H1 (cell line): ENCODE results near the gene GRK5. TPM values are rescaled to one million over a fixed set of nuclear protein-coding genes. Genes with fewer than 3 reads are reported as not detected.

Source experiments
- CTCF ChIA-PET: fragments of 300-600 bp; sonication (Branson Sonifier 250); formaldehyde crosslinking; loops from one replicate; lab custom pipeline; 2021; ENCODE audit not compliant: partially characterized antibody; lab: Charles Lee
- POLR2A ChIA-PET: fragments of 300-600 bp; sonication (Branson Sonifier 250); formaldehyde crosslinking; loops from one replicate; lab custom pipeline; 2021; ENCODE audit warnings: inconsistent platforms; ENCODE audit not compliant: partially characterized antibody; lab: Charles Lee
- DNase-seq, 2 experiments: peaks; one replicate each; pipeline versions ENCODE4 v3.0.0 to v3.0.0-alpha.2; 2010 to 2022; ENCODE audit warnings: low spot score in 2 of 2, low read depth in 1 of 2, mixed read lengths in 1 of 2
- FAIRE-seq: peaks from 2 replicates; lab custom pipeline; 2011; peaks lifted over from hg19 to GRCh38; lab: Jason Lieb, UNC
- H2AFZ ChIP-seq: 2 replicates; pipeline ENCODE4 v1.8.1; 2012; ENCODE audit warnings: low read length, inconsistent platforms
- H2AK5ac ChIP-seq: 2 replicates; pipeline ENCODE4 v1.6.1; 2013; ENCODE audit warnings: low read depth, low read length
- H2BK120ac ChIP-seq: replicated peaks from 2 replicates; pipeline ENCODE3; 2013; ENCODE audit warnings: low read depth, low read length, inconsistent platforms
- H2BK12ac ChIP-seq: 2 replicates; pipeline ENCODE4 v1.6.1; 2013; ENCODE audit warnings: low read depth, low read length
- H2BK15ac ChIP-seq: 2 replicates; pipeline ENCODE4 v1.6.1; 2013; ENCODE audit warnings: low read length
- H2BK20ac ChIP-seq: 2 replicates; pipeline ENCODE4 v1.6.1; 2013; ENCODE audit warnings: low read length
- H2BK5ac ChIP-seq: 2 replicates; pipeline ENCODE4 v1.6.1; 2013; ENCODE audit warnings: low read depth, low read length
- H3K14ac ChIP-seq: 2 replicates; pipeline ENCODE4 v1.6.1; 2013; ENCODE audit warnings: inconsistent platforms; ENCODE audit not compliant: insufficient read length
- H3K18ac ChIP-seq: 2 replicates; pipeline ENCODE4 v1.6.1; 2013; ENCODE audit warnings: low read length; ENCODE audit errors: extremely low read depth
- H3K23ac ChIP-seq: 2 replicates; pipeline ENCODE4 v1.6.1; 2013; ENCODE audit warnings: inconsistent platforms; ENCODE audit not compliant: insufficient read length
- H3K23me2 ChIP-seq: 2 replicates; pipeline ENCODE4 v1.6.1; 2013; ENCODE audit warnings: low read depth, low read length
- H3K27ac ChIP-seq: 2 replicates; pipeline ENCODE4 v1.6.1; 2011; ENCODE audit warnings: low read depth, low read length, inconsistent platforms
- H3K27me3 ChIP-seq, 4 experiments: replicated peaks in 1 of 4; 1 replicate in 1 of 4; 2 replicates in 3 of 4; pipeline versions ENCODE4 v1.6.1 to v1.8.1; 2011 to 2013; ENCODE audit warnings: low read length in 3 of 4, mild to moderate bottlenecking in 3 of 4, inconsistent platforms in 2 of 4, mixed read lengths in 2 of 4, moderate library complexity in 1 of 4; ENCODE audit not compliant: control insufficient read depth in 3 of 4, insufficient read depth in 3 of 4; ENCODE audit errors: extremely low read depth in 1 of 4
- H3K36me3 ChIP-seq, 4 experiments: 2 replicates each; pipeline versions ENCODE4 v1.6.1 to v1.8.1; 2011 to 2013; ENCODE audit warnings: mild to moderate bottlenecking in 4 of 4, low read length in 3 of 4, moderate library complexity in 2 of 4, control low read depth in 1 of 4, inconsistent platforms in 1 of 4; ENCODE audit not compliant: insufficient read depth in 4 of 4, control insufficient read depth in 2 of 4
- H3K4ac ChIP-seq: replicated peaks from 2 replicates; pipeline ENCODE3; 2013; ENCODE audit warnings: low read length, low read depth, mixed read lengths, inconsistent platforms; ENCODE audit not compliant: insufficient read length
- H3K4me1 ChIP-seq, 4 experiments: replicated peaks in 1 of 4; 1 replicate in 1 of 4; 2 replicates in 3 of 4; pipeline versions ENCODE4 v1.6.1 to v1.8.1; 2011 to 2013; ENCODE audit warnings: low read length in 3 of 4, inconsistent platforms in 2 of 4, mixed read lengths in 1 of 4; ENCODE audit not compliant: insufficient read depth in 4 of 4, control insufficient read depth in 3 of 4
- H3K4me2 ChIP-seq, 2 experiments: 2 replicates each; pipeline versions ENCODE4 v1.6.1 to v1.8.1; 2011 to 2013; ENCODE audit warnings: low read depth in 2 of 2, low read length in 2 of 2, control low read depth in 1 of 2, inconsistent platforms in 1 of 2, mild to moderate bottlenecking in 1 of 2; ENCODE audit not compliant: insufficient read depth in 1 of 2
- H3K4me3 ChIP-seq, 4 experiments: fragments of 200-600, 300-600 bp in 1 of 4; sonication (generic), shearing (Covaris generic), sonication (Bioruptor Twin) in 1 of 4; 2 replicates each; pipeline versions ENCODE4 v1.5.1 to v1.8.1; 2011 to 2016; ENCODE audit warnings: low read length in 4 of 4, low read depth in 3 of 4, control low read depth in 2 of 4, inconsistent platforms in 2 of 4, mild to moderate bottlenecking in 2 of 4, mixed read lengths in 1 of 4, moderate library complexity in 1 of 4; ENCODE audit not compliant: insufficient read depth in 2 of 4; ENCODE audit errors: extremely low read depth in 1 of 4
- H3K56ac ChIP-seq: replicated peaks from 2 replicates; pipeline ENCODE3; 2013; ENCODE audit warnings: low read depth, mild to moderate bottlenecking, mixed read lengths, low read length, inconsistent platforms; ENCODE audit not compliant: insufficient read length
- H3K79me1 ChIP-seq: 2 replicates; pipeline ENCODE4 v1.6.1; 2013; ENCODE audit warnings: low read depth, low read length, control low read depth
- H3K79me2 ChIP-seq, 2 experiments: 2 replicates each; pipeline versions ENCODE4 v1.6.1 to v1.8.1; 2012 to 2013; ENCODE audit warnings: low read length in 2 of 2, mild to moderate bottlenecking in 2 of 2, inconsistent platforms in 1 of 2; ENCODE audit not compliant: insufficient read depth in 2 of 2, control insufficient read depth in 1 of 2
- H3K9ac ChIP-seq, 4 experiments: replicated peaks in 1 of 4; 1 replicate in 1 of 4; 2 replicates in 3 of 4; pipeline versions ENCODE4 v1.6.1 to v1.8.1; 2011 to 2013; ENCODE audit warnings: low read depth in 3 of 4, low read length in 3 of 4, control low read depth in 2 of 4, mild to moderate bottlenecking in 2 of 4, moderate library complexity in 2 of 4, inconsistent platforms in 1 of 4; ENCODE audit errors: extremely low read depth in 1 of 4
- H3K9me3 ChIP-seq, 2 experiments: 2 replicates each; pipeline versions ENCODE4 v1.6.1 to v1.8.1; 2012 to 2013; ENCODE audit warnings: mild to moderate bottlenecking in 2 of 2, moderate library complexity in 2 of 2, control low read depth in 1 of 2, inconsistent platforms in 1 of 2, low read depth in 1 of 2, low read length in 1 of 2, mixed read lengths in 1 of 2; ENCODE audit not compliant: insufficient read depth in 2 of 2
- H4K20me1 ChIP-seq, 2 experiments: replicated peaks in 1 of 2; 2 replicates each; pipeline versions ENCODE3 to v1.8.1; 2011 to 2013; ENCODE audit warnings: inconsistent platforms in 2 of 2, low read length in 2 of 2, mild to moderate bottlenecking in 1 of 2; ENCODE audit not compliant: insufficient read depth in 2 of 2, control insufficient read depth in 1 of 2
- H4K5ac ChIP-seq: 2 replicates; pipeline ENCODE4 v1.6.1; 2013; ENCODE audit warnings: low read length, low read depth, mixed read lengths, inconsistent platforms; ENCODE audit not compliant: insufficient read length
- H4K8ac ChIP-seq: 2 replicates; pipeline ENCODE4 v1.8.0; 2013; ENCODE audit warnings: mild to moderate bottlenecking, moderate library complexity, low read length, inconsistent platforms; ENCODE audit not compliant: insufficient read depth; ENCODE audit errors: extremely low read depth
- H4K91ac ChIP-seq: replicated peaks from 2 replicates; pipeline ENCODE3; 2013; ENCODE audit warnings: low read length, mixed read lengths, inconsistent platforms; ENCODE audit not compliant: insufficient read length
- BACH1 ChIP-seq: IDR thresholded peaks from 2 replicates; pipeline ENCODE4 v1.6.1; 2012; ENCODE audit warnings: low read length, improper control_type of control experiment
- EGR1 ChIP-seq: IDR thresholded peaks from 2 replicates; pipeline ENCODE4 v1.6.1; 2011; ENCODE audit warnings: low read depth, low read length, borderline replicate concordance
- EP300 ChIP-seq, 2 experiments: IDR thresholded peaks; 1 replicate in 1 of 2; 2 replicates in 1 of 2; pipeline ENCODE4 v1.6.1; 2011 to 2012; ENCODE audit warnings: low read depth in 2 of 2, low read length in 2 of 2, mild to moderate bottlenecking in 2 of 2, borderline replicate concordance in 1 of 2, inconsistent platforms in 1 of 2, moderate library complexity in 1 of 2
- GTF2F1 ChIP-seq: IDR thresholded peaks from 2 replicates; pipeline ENCODE4 v1.6.1; 2012; ENCODE audit warnings: low read depth, low read length, improper control_type of control experiment, borderline replicate concordance
- HDAC6 ChIP-seq: IDR thresholded peaks from one replicate; pipeline ENCODE4 v1.7.1; 2012; ENCODE audit warnings: low read depth, mild to moderate bottlenecking, inconsistent platforms, low read length, moderate library complexity
- JUND ChIP-seq: IDR thresholded peaks from 2 replicates; pipeline ENCODE4 v1.6.1; 2011; ENCODE audit warnings: mild to moderate bottlenecking, improper control_type of control experiment, low read length
- KDM5A ChIP-seq: fragments of 200-600 bp; IDR thresholded peaks from 2 replicates; pipeline ENCODE4 v1.7.1; 2012; ENCODE audit warnings: mild to moderate bottlenecking, low read length, inconsistent platforms, mixed read lengths
- POU5F1 ChIP-seq: IDR thresholded peaks from 2 replicates; pipeline ENCODE4 v1.6.1; 2011; ENCODE audit warnings: low read depth, mild to moderate bottlenecking, low read length, moderate library complexity
- RFX5 ChIP-seq: IDR thresholded peaks from 2 replicates; pipeline ENCODE4 v1.6.1; 2011; ENCODE audit warnings: low read depth, low read length, improper control_type of control experiment, borderline replicate concordance
- RNF2 ChIP-seq: fragments of 200-900, 300-1000 bp; sonication (generic); IDR thresholded peaks from 2 replicates; pipeline ENCODE4 v1.7.1; 2016; ENCODE audit warnings: borderline replicate concordance, low read depth, mild to moderate bottlenecking, antibody characterized with exemption, low read length; ENCODE audit not compliant: poor library complexity, severe bottlenecking; ENCODE audit errors: missing control alignments
- TBP ChIP-seq: IDR thresholded peaks from 2 replicates; pipeline ENCODE4 v1.6.1; 2011; ENCODE audit warnings: low read depth, low read length, improper control_type of control experiment
- WGBS, 2 experiments: shearing (Covaris generic) in 1 of 2; methylation state at CpG; one replicate each; pipeline versions ENCODE4 v1.1.6 to v1.1.7; 2013 to 2015; ENCODE audit warnings: low lambda C conversion rate in 2 of 2, mixed read lengths in 2 of 2, inconsistent platforms in 1 of 2, low coverage in 1 of 2, missing lambda C conversion rate in 1 of 2; ENCODE audit not compliant: insufficient replicate concordance in 2 of 2, insufficient coverage in 1 of 2, insufficient read length in 1 of 2; ENCODE audit errors: extremely low coverage in 1 of 2, missing lambda C conversion rate in 1 of 2; 5-methylcytosine and 5-hydroxymethylcytosine counted together
- polyA plus RNA-seq, 7 experiments: library from polyadenylated mRNA; depleted of rRNA in 3 of 7; stranded (reverse) in 5 of 7; unstranded in 2 of 7; fragments of >200 nt in 5 of 7; fragments of 200-250 nt in 2 of 7; gene quantifications; 1 replicate in 5 of 7; 2 replicates in 1 of 7; 4 replicates in 1 of 7; pipeline versions ENCODE4 v1.2.1 to v1.2.3, GENCODE V29; 2011 to 2013; ENCODE audit warnings: missing spikeins in 2 of 7, mixed read lengths in 2 of 7
- total RNA-seq: library from RNA; stranded (reverse); fragmentation: NEBNext Ultra II Directional; extraction: Animal tissue kit (Norgen Biotek cat#: 25700); gene quantifications from 2 replicates; pipeline ENCODE4 v1.2.1, GENCODE V29; 2021
- TF ChIP-seq, protein P1 (sequence below): IDR thresholded peaks from 2 replicates; pipeline ENCODE4 v1.6.1; 2011; ENCODE audit warnings: low read length, improper control_type of control experiment
- TF ChIP-seq, protein P2 (sequence below): IDR thresholded peaks from 2 replicates; pipeline ENCODE4 v1.6.1; 2012; ENCODE audit warnings: inconsistent platforms

The GRK5 gene
- total and polyA plus RNA-seq, 2 of the 8 experiments (the other 6 are each of a cell fraction or from before 2014, with no cell fraction given), result 0.54 to 2.5 TPM

DNA sequence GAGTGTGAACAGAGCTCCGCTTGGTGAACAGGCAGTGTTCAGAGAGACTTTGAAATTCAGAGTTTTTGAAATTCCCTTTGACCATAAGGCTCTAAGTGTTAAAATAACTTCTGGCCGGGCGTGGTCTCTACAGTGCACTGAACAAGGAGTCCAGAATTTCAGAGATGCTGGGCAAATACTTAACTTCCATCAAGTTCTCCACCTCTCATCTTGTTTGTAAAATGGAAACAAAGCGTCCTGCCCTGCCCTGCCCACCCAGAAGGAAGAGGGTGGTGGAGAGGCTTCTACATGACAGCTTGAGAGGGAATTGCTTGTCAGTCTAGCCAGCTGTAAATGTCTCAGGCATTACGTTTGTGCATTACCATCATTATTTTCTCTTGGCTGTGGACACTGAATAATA lies 232.6 kb downstream of the GRK5 start:
- no peak overlapping the region for H2BK15ac ChIP-seq
- H4K5ac ChIP-seq, result no peak overlapping the region
- no peak overlapping the region for H2BK5ac ChIP-seq
- no peaks in the 10 kb centered on the region for H3K23me2 ChIP-seq
- no peaks in the 10 kb centered on the region for H3K79me2 ChIP-seq
- DNase-seq (no peak), FAIRE-seq (no peak)
- H3K36me3 ChIP-seq, result no peaks in the 10 kb centered on the region
- H3K27ac ChIP-seq, result no peak overlapping the region
- no peak overlapping the region for H2BK20ac ChIP-seq
- H3K79me1 ChIP-seq, result no peaks in the 10 kb centered on the region
- no peaks in the 10 kb centered on the region for H3K27me3 ChIP-seq
- no peak overlapping the region for H3K56ac ChIP-seq
- peaks cover under 1 to 16% of the 10 kb centered on the region in 2 experiments; a peak in 1 of 4 replicates for H3K9me3 ChIP-seq
- H2BK12ac ChIP-seq, result no peak overlapping the region
- H3K4me3 ChIP-seq, result no peak overlapping the region
- no peak overlapping the region for H3K9ac ChIP-seq
- ChIA-PET CTCF (interaction anchor here (1.2 to 3.0 kb wide), 5 partner anchors 9 to 241 kb away, joined by 4 to 15 read pairs (median 4); no protein-coding TSS in a partner anchor), POLR2A (interaction anchor here (1.4 kb wide), 1 partner anchor 261 kb away, joined by 3 read pairs; the partner anchor contains the start of gene PRDX3)
- H3K14ac ChIP-seq, result no peak overlapping the region
- no peak overlapping the region for H3K4ac ChIP-seq
- no peak overlapping the region for H3K23ac ChIP-seq
- H2AFZ ChIP-seq, result no peak overlapping the region
- H3K4me2 ChIP-seq, result no peak overlapping the region
- WGBS, 2 experiments, result 78% methylated on average over 5 of the region's 5 CpGs; no CpG with 5 or more reads in 1 of the 2 experiments
- no peak overlapping the region for H4K91ac ChIP-seq
- H3K18ac ChIP-seq, result no peak overlapping the region
- H2AK5ac ChIP-seq, result no peak overlapping the region
- TF ChIP-seq JUND, result no peak
- no peak for TF ChIP-seq BACH1
- no peak for TF ChIP-seq TBP
- no peak for TF ChIP-seq EGR1
- TF ChIP-seq, protein P1, sequence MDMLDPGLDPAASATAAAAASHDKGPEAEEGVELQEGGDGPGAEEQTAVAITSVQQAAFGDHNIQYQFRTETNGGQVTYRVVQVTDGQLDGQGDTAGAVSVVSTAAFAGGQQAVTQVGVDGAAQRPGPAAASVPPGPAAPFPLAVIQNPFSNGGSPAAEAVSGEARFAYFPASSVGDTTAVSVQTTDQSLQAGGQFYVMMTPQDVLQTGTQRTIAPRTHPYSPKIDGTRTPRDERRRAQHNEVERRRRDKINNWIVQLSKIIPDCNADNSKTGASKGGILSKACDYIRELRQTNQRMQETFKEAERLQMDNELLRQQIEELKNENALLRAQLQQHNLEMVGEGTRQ, result no peak
- no peak for TF ChIP-seq RFX5
- no peak for TF ChIP-seq RNF2
- TF ChIP-seq HDAC6, result no peak
- TF ChIP-seq POU5F1, result no peak
- TF ChIP-seq GTF2F1, result no peak
- TF ChIP-seq KDM5A, result no peak
- no peak for TF ChIP-seq EP300 (IDR thresholded peaks at IDR 0.05; ENCODE audit: borderline replicate concordance in 1 of 2, low read depth in 2 of 2, low read length in 2 of 2)
- TF ChIP-seq, protein P2, sequence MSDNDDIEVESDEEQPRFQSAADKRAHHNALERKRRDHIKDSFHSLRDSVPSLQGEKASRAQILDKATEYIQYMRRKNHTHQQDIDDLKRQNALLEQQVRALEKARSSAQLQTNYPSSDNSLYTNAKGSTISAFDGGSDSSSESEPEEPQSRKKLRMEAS, result no peak
- no peaks in the 10 kb centered on the region; a peak in 1 of 7 replicates for H3K4me1 ChIP-seq
- no peak overlapping the region for H2BK120ac ChIP-seq
- H4K20me1 ChIP-seq, result no peaks in the 10 kb centered on the region
- no peak overlapping the region for H4K8ac ChIP-seq
